SW 1271 (cell line): ENCODE measurements around the gene SBF2.

Experiments
- DNase-seq, 2 experiments: peaks; one replicate each; lab custom pipeline; 2025; lab: John Stamatoyannopoulos, UW

SBF2 gene

DNA sequence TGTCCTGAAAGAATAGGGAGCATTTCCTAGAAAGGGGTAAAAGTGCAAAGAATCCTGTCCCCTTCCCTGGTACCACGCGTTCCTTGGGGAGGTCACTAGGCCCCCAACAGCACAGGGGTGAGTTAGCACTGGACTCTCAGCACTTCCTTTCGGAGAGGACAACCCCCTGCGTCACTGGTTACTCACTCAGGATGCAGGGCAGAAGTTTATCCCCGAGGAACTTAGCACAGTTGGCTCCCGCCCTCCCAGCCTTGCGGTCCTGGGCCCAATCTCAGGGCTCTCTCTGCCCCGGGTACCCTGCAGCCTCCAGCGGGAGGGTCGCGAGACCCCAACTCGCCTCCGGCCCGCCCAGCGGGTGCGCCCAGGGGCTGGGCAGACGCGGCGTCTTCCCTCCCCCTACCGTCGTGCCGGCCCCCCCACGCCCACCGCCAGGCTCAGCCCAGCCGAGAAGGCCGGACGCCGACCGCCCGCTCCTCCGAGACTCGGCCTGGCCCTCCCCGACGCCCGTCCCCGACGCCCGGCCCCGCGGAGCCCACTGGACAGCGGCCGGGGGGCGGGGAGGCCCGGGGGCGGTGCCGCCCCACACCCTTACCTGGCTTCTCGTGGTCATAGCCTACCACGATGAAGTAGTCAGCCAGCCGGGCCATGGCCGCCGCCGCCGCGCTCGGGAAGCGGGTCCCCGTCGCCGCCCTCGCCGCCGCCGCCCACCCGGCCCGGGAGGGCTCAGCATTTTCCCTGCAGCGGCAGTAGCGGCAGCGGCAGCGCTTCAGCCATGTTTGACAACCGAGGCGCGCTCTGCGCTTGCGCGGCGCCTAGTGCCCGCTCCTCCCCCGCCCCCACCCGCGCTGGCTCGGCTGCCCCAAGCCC is at the start of gene SBF2:
TSS of gene SBF2 (minus strand) at position 797 of the 867 bp plus-strand sequence. CDS start at position 647, 150 bp downstream.
- peak; percentile 89 to 90 for DNase-seq

DNA sequence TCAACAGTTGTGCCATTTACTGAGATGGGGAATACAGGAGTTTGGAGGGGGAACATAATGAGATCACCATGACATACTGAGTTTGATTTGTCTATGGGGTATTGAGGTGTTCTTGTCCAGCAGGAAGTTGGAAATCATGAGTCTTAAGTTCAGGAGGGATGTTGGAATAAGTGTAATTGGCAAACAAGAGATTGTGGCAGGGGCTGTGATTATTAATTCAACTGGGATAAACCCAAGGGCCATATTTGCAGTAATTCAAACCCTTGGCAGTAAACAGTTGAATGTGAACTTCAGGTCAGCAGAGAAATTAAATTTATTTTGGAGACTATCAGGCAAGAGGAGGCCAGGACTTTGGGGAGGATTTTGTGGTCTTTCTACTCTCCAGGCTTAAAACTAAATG is 44.3 kb upstream of the SBF2 start:
- DNase-seq = no peak

GRCh38 chr11:10333490-10333889 is 39.5 kb upstream of the SBF2 start:
- DNase-seq = no peak

- DNase-seq = no peak
These were observed 37.7 kb upstream of the SBF2 start for GRCh38 chr11:10331548-10332289.

DNA sequence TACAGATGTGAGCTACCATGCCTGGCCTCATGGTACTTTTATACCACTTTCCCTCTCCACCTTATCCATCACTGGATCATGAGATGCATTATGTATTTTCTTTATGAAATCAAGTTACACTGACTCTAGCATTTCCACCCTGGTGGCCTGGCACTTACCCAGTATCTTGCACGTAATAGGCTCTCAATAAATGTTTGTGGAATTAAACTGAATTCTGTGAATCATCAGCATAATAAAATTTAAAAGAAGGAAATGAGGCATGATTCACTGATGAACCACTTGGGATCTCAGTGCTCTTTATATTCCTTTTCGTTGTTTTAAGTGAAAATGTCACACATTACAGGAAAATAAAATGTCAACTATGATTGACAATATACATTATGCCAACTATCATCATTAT is 35.9 kb upstream of the SBF2 start:
- DNase-seq = no peak

- no peak for DNase-seq
These were observed 35.3 kb upstream of the SBF2 start for GRCh38 chr11:10329356-10329755.

DNA sequence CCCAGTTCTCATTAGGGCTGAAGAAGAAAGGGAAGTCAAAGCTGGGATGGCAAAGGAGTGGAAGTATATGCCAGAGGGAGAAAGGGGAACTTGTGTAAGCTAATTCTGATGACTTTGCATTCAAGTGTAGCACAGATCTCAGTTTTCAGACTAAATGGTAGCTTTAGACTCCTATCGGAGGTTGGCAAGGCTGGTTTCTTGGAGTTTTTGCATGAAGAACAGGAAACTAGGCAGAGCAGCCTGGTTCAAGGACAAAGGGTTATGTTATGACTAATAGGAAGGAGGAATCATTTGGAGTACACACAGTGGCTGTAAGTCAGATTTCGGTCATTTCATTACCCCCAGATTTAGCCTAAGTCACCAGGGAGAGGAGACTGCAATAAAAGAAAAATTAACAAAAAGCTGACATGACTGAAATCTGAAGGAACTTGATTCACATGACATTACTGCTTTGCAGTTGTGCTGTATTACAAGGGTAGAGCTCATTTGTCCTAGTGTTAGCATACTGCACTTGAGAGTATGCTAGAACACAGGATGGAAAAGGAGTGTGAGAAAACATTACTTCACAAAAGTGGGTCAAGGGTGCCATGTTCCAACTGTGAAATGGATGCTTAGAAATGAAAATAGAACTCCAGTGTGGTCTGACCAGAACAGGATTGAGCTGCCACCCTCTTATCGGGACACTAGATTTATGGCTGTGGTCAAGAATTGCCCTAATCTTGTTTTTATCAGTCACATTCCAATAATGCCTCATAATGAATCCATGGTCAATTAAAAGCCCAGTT is 34.5 kb upstream of the SBF2 start:
- DNase-seq = no peak

DNA sequence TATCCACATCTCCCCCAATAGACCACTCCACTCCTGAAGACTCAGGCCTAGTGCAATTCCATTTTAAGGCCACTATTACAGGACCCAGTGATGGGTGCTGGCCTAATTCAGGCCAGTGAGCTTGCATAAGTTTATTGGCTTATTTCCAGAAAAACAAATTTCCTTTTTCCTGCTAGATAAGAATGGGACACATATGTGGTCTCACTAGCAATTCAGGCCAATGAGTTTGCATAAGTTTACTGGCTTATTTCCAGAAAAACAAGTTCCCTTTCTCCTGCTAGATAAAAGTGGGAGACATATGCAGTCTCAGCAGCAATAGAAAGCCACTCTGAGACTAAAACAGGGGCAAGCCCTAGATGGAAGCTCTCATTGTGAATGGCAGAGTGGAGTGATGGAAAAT is 33.2 kb upstream of the SBF2 start:
- no peak for DNase-seq

GRCh38 chr11:10326012-10326964 is 32.3 kb upstream of the SBF2 start:
- no peak for DNase-seq

DNA sequence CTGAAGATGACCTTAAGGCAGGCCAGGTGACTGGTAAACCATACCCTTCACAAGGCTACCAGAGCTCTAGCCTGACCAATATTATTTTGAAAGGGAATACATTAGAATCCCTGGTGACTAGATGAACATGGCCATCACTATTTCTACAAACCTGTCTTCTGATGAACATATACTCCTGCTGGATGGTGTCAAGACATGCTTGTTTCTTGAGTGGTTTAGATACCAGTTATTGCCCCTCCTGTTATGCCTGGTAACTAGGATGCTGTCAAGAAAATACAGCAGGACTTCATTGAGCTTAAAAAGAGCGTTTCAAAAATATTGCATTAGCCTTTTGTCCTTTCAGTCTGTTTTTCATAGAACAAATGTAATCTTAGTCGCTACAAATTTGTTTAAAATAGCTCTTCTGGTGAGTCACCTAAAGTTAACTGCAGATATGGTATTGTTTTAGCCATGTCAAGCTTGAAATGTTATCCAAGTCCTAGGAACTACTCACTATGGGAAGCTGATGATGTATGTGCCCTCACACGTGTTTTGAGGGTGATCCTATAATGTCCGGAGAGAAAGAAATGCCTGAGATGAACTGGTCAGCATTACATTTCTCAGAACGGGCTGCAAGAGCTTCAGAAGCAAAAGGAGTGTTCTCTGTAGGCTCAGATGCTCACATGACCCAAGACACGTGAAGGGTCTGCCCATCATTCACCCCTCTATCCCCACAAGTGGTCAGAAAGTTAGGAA is 31.4 kb upstream of the SBF2 start:
- DNase-seq = no peak

DNA sequence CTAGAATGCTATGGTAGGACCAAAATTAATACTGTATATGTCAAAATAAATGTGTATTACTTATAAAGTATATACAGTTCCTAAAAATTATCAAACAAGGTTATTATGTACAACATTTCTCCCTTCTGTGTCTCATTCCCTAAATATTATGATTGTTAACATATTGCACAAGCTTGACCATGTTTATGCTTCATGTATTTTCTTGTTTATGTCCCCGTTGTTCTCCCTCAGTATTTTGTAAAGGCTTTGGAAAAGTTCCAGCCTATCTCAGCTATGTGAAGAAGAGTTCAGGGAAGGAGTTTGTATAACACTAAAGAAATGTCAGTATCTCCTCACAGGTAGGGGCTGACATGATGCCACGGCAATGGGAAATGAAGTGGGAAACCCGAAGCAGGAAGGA is 30.5 kb upstream of the SBF2 start:
- no peak for DNase-seq

DNA sequence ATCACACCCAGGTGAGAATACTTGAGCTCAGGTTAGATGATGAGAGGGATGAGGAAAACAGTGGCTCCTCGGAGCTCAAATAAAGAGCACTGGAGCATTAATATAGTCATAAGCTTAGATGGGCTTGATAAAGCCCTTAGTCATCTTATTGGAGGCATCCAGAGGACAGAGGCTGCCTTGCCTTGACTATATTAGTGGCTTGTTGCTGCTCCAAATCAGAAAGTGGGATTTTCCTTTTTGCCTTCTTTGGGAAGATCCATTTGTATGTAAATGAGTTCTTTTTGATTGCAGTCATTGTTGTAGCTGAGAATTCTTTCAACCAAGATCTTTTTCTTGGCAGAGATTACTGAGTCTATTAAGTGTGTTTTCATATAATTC is 29.8 kb upstream of the SBF2 start:
- DNase-seq = no peak

DNA sequence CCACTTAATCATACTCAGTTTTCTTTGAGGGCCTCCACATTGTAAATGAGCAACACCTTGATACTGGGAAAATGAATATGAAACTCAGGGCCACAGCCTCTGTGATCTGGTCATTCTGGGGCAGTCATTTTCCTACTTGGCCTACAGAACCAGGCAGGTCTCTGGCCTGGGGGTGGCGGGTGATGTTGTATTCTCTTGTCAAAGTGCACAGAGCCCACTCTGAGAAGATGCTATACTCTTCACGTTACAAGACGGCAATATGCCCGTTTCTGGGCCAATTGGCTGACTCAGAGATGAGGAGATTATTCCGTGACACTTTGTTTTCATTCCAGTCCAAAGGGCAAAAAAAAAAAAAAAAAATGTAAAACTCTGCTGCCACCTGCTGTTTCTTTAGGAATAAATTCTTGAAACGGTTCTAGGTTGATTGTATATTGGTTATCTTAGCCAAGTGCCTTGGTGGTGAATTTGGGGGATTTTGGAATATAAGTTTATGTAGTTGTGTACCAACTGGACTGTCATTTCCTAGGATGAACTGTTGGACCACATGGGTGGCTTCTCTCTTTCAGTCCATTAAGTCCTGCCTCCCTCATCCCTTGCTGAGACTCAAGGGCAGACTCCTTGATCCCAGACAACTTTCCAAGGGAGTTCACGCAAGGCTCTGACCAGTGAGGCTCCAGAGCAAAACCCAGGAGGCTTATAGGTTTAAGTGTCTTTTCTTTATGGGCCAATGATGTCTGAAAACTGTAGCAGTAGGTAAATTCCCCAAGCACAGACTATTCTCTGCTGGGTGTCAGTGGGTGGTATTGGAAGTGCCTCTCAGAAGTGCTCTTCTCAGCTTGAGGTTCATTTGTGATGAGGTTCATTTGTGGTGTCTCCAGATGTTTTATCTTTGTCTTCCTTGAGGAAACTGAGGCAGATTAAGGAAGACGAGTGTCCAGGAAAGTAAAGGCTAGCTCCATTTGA is 29.1 kb upstream of the SBF2 start:
- DNase-seq = peak; percentile 53 to 77

GRCh38 chr11:10322401-10322800 is 28.4 kb upstream of the SBF2 start:
- no peak for DNase-seq

DNA sequence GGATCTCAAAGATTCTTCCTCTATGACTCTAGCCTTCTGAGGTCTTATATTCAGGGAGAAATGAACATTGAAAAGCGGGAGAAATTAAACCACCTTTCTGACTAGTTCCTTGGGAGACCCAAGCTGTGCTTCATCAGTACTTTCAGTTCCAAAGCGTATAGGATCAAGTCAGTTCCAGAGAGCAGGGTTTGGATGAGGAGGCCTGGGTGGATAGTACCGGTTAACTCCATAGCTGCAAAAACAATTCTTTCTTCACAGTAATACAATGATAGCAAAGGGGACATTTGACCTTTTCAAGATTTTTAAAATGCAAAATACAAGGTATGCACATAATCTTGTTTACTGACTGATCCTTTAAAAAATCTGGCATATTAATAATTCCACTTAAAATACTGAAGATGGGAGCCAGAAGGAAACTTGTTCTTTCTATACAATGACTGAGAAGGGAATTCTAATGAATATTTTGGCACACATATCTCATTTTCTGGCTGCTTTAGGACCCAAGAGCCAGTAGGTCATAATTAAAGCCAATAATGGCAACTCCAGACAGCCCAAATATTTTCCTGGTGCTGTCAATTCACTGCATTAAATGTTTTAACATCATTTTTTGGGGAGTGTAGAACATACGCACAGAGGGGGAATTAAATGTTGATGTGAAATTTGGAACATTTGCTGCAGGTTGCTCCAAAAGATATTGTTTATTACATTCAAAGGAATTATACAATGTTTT is 26.9 kb upstream of the SBF2 start:
- no peak for DNase-seq

- DNase-seq = no peak
These were observed 25.9 kb upstream of the SBF2 start for GRCh38 chr11:10319702-10320558.

- DNase-seq = no peak
These were observed 24.4 kb upstream of the SBF2 start for GRCh38 chr11:10318527-10318802.
